Testis (tissue), 2 donors: ENCODE measurements around the gene SLC6A12.

Experiments used
- POLR2A ChIP-seq: fragments of 450-650 bp; IDR thresholded peaks from one replicate; pipeline ENCODE4 v1.6.1; 2017; ENCODE audit warnings: antibody characterized with exemption, mild to moderate bottlenecking, moderate library complexity
- TF ChIP-seq, protein P1 (sequence below), 3 experiments: fragments of 450-650 bp in 2 of 3; fragments of 200-600 bp in 1 of 3; sonication (generic) in 1 of 3; IDR thresholded peaks; one replicate each; pipeline ENCODE4 v1.5.1; 2016 to 2019; ENCODE audit warnings: antibody characterized with exemption in 3 of 3, mild to moderate bottlenecking in 2 of 3, moderate library complexity in 1 of 3

DNA sequence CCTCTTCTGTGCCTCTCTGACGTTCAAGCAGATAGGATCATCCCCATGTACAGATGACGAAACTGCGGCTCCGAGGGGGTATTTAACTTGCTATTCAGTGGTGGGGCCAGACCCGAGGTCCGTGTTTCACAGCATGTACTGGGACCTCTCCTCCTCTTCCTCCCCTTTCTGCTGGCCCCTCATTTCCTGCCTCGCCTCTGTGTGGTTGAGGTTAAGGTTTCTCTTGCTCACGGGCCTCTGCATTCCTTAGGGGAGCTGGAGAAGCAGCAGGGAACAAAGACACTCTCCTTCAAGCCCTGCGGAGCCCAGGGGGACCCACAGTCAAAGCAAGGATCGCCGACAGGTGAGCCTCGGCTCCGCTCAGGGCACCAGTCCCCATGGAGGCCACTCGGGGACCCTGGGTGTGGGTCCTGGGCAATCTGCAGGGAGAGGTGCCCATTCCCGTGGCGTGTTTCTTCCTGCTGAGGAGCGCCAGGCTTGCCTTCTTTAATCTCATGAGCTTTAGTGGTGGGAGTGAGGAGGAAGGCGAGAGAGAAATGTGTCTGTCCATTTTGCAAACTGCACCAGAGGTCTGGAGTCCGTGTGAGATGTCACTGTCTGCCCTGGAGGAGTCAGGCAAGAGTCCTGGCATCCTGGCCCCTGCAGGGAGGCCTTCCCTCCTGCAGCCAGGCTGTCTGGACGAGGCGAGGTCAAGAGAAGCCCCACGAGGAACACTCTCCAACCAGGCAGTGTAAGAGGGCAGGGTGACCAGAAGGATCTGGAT, 45.0 kb downstream of the SLC6A12 start:
- TF ChIP-seq, protein P1, sequence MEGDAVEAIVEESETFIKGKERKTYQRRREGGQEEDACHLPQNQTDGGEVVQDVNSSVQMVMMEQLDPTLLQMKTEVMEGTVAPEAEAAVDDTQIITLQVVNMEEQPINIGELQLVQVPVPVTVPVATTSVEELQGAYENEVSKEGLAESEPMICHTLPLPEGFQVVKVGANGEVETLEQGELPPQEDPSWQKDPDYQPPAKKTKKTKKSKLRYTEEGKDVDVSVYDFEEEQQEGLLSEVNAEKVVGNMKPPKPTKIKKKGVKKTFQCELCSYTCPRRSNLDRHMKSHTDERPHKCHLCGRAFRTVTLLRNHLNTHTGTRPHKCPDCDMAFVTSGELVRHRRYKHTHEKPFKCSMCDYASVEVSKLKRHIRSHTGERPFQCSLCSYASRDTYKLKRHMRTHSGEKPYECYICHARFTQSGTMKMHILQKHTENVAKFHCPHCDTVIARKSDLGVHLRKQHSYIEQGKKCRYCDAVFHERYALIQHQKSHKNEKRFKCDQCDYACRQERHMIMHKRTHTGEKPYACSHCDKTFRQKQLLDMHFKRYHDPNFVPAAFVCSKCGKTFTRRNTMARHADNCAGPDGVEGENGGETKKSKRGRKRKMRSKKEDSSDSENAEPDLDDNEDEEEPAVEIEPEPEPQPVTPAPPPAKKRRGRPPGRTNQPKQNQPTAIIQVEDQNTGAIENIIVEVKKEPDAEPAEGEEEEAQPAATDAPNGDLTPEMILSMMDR (IDR thresholded peaks at IDR 0.05), result no peak
- TF ChIP-seq POLR2A, result no peak
